PFSK-1 (cell line): ENCODE data around the gene NEXN.

Source experiments
- FOXP2 ChIP-seq: optimal IDR thresholded peaks from 2 replicates; pipeline ENCODE3; 2011; ENCODE audit warnings: borderline replicate concordance, control low read depth, inconsistent platforms; ENCODE audit not compliant: insufficient read depth; ENCODE audit errors: extremely low read length, extremely low read depth
- POLR2AphosphoS5 ChIP-seq: IDR thresholded peaks from 2 replicates; pipeline ENCODE4 v1.6.1; 2012; ENCODE audit warnings: low read depth, mild to moderate bottlenecking, control low read depth, low read length, moderate library complexity
- REST ChIP-seq, 2 experiments: IDR thresholded peaks; 2 replicates each; pipeline versions ENCODE4 v1.6.1 to v1.8.0; 2011 to 2012; ENCODE audit warnings: low read depth in 2 of 2, low read length in 2 of 2, control low read depth in 1 of 2, inconsistent platforms in 1 of 2, mild to moderate bottlenecking in 1 of 2, moderate library complexity in 1 of 2; ENCODE audit not compliant: insufficient read depth in 1 of 2
- SIN3A ChIP-seq: IDR thresholded peaks from 2 replicates; pipeline ENCODE4 v1.6.1; 2012; ENCODE audit warnings: mild to moderate bottlenecking, low read length, moderate library complexity, borderline replicate concordance; ENCODE audit not compliant: insufficient read depth
- TAF1 ChIP-seq: IDR thresholded peaks from 2 replicates; pipeline ENCODE4 v1.6.1; 2012; ENCODE audit warnings: low read length, control low read depth, borderline replicate concordance; ENCODE audit not compliant: insufficient read depth

Gene NEXN

GRCh38 chr1:77906624-77907023 lies 18.2 kb downstream of the NEXN start:
- TF ChIP-seq FOXP2: no peak
- no peak for TF ChIP-seq REST (IDR thresholded peaks at IDR 0.05; ENCODE audit: insufficient read depth in 1 of 2, low read depth in 2 of 2, low read length in 2 of 2)
- TF ChIP-seq POLR2AphosphoS5: no peak
- no peak for TF ChIP-seq TAF1
- no peak for TF ChIP-seq SIN3A

GRCh38 chr1:77910116-77910515 lies 21.7 kb downstream of the NEXN start:
- TF ChIP-seq REST (IDR thresholded peaks at IDR 0.05; ENCODE audit: insufficient read depth in 1 of 2, low read depth in 2 of 2, low read length in 2 of 2) (no peak), TAF1 (no peak), FOXP2 (no peak), SIN3A (no peak), POLR2AphosphoS5 (no peak)

- TF ChIP-seq SIN3A (no peak), REST (IDR thresholded peaks at IDR 0.05; ENCODE audit: insufficient read depth in 1 of 2, low read depth in 2 of 2, low read length in 2 of 2) (no peak), POLR2AphosphoS5 (no peak), TAF1 (no peak), FOXP2 (no peak)
These were observed 37.1 kb downstream of the NEXN start for GRCh38 chr1:77925518-77925917.

GRCh38 chr1:77925956-77926355 lies 37.5 kb downstream of the NEXN start:
- no peak for TF ChIP-seq SIN3A
- no peak for TF ChIP-seq POLR2AphosphoS5
- no peak for TF ChIP-seq REST (IDR thresholded peaks at IDR 0.05; ENCODE audit: insufficient read depth in 1 of 2, low read depth in 2 of 2, low read length in 2 of 2)
- no peak for TF ChIP-seq TAF1
- TF ChIP-seq FOXP2: no peak
